ENCODE results near the gene ME1.
"Not testable (repeated sequence)": the region's sequence is repeated elsewhere in the genome, so short reads cannot be mapped to it uniquely, and the experiment has no call there.

The ME1 gene

DNA sequence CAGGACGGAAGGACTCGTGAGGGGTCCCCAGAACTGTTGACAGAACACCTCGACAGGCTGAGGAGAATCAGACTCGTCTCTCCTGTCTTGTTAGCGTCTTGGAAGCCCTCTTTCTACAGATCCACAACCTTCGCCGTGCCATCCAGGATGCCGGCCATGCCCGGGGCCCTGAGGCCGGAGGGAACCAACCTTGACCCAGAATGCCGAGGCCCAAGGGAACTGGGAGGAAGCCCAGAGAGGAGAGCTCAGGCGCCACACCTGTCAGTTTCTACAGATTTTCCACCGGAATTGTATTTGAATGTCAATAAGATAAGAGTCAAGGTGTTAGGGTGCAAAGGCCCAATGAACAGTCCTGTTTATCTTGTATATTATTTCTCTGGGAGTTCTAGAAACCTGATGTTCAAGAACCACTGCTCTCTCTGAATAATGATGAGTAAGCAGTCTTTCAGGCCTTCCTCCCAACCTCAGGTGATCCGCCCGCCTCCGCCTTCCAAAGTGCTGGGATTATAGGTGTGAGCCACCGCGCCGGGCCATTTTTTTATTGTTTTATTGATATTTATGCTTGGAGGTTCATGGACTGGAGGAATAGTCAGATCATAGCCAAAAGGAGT lies 799 bp upstream of the ME1 start:
- DNase-seq: no peak

DNA sequence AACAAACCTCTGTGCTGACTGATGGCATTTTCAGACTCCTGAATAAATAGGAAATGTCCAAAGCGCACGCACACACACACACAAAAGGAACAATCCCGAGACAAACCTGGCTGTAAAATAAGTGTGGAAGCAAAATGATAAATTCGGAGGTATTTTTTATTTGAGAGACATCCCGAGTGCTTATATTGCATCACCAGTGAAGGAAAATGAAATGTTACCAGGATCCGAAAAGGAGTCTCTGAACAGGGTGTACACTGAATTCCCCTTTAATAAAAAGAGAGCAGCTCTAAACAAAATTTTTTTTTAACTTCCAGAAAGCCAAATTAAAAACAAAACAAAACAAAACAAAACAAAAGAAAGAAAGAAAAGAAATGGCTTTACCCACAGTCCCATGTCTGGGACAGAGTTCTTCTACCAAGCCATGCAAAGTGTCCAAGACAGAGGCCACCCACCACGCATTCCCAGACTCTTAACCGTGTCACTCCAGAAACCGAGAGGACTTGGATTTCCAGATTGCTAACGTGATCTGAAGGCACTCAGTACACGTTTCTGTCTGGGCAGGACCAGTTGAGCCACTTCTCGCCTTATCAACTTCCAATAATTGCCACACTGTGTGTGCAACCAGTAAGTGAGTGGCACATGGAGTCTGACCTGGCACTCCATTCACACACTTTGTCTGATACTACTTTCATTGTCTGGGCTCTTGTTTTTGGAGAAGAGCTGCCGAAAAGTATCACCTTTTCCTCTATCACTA lies 817 bp downstream of the ME1 start:
- DNase-seq: no peak

DNA sequence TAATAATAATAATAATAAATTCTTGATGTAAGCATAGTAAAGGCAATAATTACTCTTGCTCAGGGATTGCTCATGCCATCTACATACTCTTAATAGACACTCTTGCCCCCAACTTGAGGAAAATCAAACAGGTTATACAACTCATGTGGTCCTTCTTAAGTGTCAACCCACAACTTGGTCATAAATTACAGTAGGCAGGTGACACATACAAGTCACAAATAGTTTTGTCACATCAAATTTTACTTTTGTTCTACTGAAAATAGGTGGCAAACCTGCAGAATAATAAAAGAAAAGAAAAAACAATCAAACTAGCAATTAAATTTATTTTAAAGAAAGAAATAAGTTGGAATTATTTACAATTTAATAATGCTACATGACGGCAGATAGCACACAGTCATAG lies 1.6 kb downstream of the ME1 start:
- no peak for DNase-seq

DNA sequence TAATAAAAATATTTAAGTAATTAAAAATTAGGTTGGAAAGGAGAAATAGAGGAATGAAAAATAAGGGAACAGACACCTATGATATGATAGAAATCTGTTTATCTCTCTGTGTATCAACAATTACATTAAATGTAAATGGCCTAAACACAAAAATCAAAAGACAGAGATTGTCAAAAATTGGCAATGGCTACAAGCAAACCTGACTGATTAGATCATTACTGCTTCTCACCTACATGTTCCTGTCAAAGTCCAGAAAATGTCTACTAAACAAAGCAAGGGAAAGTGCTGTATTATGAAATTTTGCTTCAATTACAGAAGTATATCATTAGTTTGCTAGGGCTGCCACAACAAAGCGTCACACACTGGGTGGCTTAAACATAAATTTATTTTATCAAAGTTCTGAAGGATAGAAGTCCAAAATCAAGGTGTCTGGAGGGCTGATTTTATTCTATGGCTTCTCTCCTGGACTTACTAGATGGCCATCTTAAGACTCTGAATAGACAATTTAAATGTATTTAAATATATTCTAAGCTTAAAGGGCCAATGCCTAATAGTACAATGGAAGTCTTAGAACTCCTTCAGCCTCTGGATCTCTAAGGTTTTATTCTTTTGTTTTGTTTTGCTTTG lies 6.3 kb downstream of the ME1 start:
- no peak for DNase-seq

DNA sequence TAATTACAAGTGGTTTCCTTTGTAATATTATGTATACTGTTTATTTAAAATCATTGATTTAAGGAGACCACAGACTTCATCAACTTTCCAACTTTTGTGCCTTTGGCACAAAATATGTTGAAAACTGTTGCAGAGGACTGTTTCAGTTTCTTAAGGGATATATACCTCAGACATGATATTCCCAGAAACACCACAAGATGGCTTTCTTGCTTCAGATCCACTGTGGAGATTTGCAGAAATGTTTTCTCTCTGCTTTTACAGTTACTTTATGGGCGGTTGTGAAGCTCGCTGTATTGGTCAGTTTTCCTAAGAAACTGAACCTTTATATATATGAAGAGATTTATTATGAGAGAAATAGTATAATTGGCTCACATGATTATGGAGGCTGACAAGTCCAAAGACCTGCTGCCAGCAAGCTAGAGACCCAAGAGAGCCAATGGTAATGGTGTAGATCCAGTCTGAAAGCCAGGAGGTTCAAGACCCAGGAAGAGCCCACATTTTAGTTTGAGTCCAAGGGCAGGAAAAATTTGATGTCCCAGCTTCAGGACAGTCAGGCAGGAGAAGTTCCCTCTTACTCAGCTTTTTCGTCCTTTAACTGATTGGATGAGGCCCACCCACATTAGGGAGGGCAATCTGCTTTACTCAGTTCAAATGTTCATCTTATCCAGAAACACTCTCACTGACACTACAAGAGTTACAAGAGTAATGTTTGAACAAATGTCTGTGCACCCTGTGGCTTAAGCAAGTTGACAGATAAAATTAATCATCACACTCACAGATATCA lies 12.8 kb downstream of the ME1 start:
- no peak for DNase-seq

DNA sequence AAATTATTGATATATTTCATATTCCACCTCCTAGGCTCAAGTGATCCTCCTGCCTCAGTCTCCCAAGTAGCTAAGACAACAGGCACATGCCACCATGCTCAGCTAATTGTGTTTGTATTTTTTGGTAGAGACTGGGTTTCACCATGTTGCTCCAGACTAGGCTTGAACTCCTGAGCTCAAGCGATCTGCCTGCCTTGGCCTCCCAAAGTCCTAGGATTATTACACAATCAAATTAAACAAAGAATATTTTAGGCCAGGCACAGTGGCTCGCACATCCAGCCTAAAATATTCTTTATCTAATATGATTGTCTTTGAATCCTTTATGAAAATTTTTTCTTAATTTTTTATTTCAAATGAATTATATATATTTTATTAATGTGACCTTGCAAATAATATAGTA lies 17.8 kb downstream of the ME1 start:
- no peak for DNase-seq

DNA sequence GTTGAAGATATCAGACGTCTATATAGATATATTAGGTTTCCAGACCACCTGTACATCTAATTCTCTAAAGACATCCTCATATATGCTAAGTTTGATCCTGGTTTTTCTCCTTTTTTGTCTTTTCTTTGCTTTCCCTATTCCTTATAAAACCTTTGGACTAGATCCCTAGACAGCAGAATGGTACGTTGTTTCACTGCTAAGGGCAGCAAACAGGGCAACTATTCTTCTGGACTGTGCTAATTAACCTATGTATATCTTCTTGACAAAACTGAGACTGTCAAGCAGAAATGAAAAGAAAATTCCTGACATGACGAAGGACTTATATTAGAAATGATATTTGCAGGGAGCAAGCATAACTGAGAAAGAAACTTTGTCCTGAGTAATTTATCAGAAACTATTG lies 19.1 kb downstream of the ME1 start:
- DNase-seq: no peak

DNA sequence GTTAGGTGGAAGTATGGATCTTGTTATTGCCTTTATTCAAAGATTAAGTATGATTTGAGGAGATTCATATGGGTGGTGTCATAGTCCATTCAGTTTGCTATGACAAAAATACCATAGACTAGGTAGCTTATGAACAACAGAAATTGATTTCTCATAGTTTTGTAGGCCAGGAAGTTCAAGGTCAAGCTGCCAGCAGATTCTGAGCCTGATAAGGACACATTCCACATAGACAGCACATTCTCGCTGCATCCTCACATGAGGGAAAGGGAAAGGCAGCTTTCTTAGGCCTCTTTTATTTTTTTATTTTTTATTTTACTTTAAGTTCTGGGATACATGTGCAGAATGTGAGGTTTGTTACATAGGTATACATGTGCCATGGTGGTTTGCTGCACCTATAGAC lies 27.7 kb downstream of the ME1 start:
- DNase-seq: no peak

DNA sequence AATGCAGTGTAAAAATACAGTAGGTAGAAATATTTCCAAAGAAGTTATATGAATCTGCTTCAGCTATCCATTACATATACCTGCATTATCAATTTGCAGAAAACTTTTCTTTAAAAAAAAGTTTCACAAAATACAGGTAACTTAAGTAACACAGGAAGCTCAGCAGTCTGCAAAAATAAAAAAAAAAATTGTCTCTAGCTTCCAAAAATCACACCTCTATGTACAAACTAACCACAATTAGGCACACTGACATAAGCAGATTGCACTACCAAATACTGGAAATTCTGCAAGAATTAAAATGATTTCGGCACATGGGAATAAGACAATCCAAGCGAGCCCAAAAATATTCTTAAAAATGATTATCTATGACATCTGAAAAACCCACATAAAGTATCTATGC lies 41.2 kb downstream of the ME1 start:
- no peak for DNase-seq

DNA sequence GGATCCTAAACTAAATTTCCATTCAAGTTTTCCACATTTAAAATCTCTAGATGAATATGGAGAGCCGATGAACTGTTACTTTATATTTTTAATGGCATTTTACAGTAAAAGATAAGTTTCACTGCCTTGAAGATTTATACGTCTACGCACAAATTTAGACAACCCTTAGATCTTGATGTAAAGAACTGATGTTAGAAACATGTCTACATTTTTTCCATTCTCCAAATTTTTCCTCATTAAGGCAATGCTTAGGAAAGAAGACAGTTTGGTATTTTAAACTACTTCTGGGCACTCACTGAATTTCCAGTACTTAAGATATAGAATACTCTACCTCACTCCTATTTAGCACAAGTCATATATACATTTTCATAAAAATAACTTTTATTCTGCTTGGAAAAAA lies 45.4 kb downstream of the ME1 start:
- DNase-seq: no peak

DNA sequence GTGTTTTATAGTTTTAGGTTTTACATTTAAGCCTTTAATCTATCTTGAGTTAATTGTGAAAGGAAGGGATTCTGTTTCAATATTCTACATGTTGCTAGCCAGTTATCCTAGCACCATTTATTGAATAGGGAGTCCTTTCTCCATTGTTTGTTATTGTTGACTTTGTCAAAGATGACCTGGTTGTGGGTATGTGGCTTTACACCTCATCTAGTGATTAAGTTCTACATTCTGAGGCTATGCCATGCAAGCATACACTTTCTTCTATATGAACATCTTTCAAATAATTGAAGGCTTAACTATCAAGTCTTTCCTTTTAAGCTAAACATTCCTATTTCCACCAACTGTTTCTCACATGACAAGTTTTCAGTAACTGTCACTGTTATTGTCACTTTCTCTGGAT lies 46.1 kb downstream of the ME1 start:
- no peak for DNase-seq

DNA sequence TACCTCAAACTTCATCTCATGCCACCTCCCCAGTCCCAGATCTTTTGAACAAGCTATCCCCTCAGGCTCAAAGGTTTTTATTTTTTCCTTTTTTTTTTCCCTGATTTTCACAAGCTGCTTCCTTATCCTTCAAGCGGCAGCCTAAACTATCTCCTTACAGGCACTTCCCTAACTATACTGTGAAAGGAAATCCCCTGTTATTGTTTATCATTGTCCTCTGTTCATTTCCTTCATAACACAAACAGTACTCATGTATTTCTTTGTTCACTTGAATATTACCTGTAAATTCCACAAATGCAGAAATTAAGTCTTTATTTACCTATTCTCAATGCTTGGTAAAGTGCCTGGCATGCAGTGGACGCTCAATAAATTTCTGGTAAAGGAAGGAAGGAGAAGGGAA lies 48.9 kb downstream of the ME1 start:
- DNase-seq: no peak

DNA sequence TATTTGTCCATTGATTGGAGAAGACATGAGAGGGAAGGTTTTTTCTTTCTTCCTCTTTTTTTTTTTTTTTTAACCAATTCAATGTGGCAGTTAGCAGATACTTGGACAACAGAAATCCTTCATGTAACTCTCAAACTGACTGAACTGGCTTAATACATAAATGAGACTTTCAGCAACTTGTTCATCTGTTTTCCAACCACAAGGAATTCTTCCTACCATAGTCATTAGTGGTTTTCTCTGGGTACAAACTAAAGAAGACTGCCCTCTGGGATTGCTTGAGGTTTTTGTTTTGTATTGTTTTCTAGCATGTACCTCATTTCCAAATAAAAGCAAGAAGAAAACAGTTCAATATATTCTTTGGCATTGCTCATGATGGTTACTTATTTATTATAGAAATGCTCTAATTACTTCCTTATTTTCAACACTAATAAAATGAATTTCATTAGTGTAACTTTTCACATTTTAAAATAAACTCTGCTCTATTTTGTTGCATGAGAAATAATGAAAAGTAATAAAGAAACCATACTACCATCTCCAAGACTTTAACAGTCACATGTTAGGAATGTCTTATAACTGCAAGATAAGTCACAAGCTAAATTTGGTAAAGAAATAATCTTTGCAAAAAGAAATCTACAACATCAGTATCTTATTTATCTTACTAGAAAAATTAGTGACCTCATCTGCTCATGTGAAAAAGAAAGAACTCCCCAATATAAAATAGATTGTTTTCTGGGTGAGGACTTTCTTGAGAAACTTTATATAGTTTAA lies 52.0 kb downstream of the ME1 start:
- no peak for DNase-seq

DNA sequence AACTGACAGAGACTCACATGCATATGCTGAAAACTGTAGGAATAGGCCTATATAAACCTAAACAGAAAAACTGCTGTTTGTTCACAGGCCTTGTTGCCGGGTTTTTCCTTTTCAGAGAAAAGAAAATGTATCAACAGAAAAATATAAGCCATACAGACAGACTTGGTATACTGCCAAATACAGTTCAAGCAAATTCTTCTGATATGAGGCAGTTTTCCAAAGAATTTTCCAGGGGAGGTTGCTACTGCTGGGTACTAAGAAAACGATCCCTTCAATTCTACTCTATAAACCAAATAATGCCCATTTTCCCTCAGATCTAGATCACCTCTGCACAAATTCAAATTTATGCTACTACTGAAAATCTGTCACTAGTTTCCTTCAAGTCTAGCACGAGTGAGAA lies 59.4 kb downstream of the ME1 start:
- DNase-seq: no peak

DNA sequence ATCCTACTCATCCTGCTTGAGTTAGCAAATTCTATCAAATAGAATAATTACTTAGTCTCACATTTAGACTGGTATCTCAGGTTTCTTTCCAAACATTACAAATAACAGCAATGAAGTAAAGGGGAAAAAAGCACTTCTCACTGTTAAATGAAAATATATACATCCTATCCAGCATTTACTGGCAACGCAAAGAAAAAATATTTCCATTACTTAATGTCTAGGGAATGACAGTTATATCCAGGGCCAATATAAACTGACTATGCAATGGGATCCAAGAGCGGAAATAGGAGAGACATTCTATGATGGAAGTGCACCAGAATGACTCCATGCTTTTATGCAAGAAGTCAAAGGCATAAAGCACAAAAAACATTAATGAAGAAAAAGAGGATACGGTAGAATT lies 60.3 kb downstream of the ME1 start:
- DNase-seq: no peak

DNA sequence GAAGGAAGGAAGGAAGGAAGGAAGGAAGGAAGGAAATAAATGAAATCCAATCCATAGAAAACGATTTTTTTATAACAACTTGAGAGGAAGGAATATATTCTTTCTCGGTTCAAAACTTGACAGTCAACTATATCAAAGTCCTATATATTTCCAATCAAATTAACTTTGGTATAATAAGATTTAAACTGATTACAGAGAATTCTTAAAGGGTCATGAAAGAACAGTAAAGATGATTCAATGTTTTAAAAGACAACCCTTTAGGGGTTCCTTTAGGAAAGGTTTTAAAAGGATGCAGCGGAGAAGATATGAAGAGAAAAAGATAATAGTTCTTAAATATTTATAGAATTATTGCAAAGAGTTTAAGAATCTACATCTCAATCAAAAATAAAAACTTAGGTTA lies 61.2 kb downstream of the ME1 start:
- DNase-seq: no peak

DNA sequence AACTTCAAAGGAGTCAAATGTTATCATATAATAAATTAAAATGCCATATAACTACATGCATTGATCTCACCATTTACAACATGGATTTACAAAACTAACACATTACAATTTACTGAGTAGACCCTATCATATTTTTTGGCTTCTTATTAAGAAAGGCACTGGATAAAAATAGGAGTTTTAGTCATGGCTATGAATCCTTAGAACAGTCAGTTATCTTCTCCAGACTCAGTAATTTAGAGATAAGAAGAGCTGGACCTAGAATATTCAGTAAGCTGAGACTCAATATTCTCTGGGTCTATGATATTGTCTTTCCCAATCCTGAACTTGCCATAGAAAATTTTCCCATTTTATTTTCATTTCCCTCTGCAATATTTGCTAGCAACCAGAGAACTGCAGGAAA lies 62.3 kb downstream of the ME1 start:
- no peak for DNase-seq

DNA sequence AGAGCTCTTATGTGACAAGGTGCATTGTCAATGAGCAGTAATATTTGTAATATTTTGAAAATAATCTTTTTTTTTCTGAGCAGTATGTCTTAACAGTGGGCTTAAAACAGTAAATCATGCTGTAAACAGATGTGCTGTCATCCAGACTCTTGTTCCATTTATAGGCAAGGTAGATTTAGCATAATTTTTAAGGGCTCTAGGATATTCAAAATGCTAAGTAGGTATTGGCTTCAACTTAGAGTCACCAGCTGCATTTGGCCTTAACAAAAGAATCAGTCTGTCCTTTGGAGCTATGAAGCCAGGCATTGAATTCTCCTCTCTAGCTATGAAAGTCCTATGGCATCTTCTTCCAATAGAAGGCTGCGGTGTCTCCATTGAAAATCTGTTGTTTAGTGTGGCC lies 63.7 kb downstream of the ME1 start:
- DNase-seq: no peak

DNA sequence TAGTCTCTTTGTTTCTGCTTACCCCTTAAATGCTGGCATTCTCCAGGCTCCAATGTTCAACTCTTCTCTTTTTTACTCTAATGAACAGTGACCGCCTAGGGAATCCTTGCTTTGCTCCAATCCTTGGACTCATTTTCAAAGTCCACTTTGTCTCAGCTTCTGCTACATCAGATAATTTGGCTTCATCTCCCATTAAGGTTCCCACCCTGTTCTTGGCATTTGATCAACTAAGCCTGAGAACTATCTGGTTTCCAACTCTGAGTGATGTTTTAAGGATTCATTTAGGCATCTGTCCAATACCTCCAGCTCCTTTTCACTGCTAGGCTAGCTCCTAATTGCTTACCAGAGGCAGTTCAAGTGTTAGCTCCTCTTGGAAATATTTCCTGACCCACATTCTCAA lies 64.9 kb downstream of the ME1 start:
- DNase-seq: no peak

DNA sequence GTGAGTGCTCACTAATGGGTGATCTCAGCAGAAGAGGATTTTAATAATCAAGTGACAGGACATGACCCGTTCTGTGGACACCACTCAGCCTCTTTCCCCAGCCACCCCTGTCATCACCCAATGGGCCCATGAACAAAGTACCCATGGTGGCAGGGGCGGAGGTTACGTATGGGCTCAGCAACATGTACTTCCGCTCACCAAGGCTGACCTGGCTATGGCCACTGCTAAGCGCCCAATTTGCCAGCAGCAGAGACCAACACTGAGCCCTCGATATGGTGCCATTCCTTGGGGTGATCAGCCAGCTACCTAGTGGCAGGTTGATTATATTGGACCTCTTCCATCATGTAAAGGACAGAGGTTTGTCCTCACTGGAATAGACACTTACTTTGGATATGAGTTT lies 68.5 kb downstream of the ME1 start:
- DNase-seq: not testable (repeated sequence)

DNA sequence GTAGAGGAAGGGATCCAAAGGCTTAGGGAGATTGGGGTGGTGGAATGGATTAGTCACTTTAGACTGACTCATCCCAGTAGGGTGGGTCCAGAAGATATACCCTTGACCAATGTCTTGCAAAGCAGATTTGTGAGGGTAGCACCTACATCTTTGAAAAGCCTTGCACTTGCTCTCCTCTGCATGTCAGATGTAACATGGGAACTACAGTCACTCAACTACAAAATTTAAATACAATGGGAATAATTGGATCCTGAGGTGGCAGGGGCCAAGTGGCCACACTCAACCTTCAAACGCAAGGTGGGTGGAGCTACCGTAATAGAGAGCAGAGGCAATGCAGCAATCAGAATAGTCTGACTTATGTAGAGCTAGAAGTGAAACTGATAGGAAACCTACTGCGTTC lies 71.2 kb downstream of the ME1 start:
- DNase-seq: no peak

DNA sequence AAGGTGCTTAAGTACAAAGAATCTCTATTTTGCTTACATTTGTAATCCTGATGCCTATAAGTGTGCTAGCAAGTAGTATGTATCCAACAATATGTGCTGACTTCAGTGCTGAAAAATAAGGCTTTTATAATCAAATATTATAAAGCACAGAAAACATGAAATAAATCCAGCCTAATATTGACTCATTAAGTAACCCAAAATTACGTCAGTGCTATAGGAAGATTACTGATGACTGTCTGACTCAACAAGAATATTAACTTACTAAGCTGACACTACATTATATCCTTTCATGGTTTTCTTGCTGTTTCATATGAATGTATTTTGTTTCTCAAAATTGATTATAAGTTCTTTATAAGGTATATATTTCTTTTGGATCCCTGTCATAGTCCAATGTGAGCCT lies 76.1 kb downstream of the ME1 start:
- no peak for DNase-seq

DNA sequence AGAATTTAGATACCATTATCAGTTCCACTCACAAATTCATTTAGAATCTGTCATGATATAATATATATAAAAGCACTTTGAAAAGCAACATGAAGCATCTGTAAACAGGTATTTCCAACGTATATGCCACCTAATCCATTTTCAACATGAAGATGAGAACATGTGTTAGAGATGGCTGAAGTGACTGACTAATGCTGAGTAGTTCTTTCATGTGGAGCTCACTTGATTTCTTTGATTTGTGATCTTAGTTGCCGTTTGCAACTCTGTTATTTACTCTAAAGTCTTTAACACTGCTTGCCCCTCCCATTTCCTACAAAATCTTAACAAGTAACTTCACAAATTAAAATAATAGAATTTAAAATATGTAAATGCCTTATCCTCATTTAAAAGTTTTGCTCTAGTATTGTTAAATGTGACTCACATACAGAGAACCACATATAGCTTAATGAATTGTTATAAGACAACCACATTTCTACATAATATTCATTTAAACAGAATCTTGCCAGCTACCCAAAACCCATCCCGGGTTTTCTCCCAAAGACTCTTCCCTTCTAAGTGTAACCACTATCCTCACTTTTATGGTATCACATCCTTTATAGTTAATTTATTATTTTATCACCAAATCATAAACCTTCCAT lies 78.3 kb downstream of the ME1 start:
- no peak for DNase-seq

Data from activated naive CD4-positive, alpha-beta T cell treated with Interleukin-2 at 50 U/mL for 16 hours (primary cell).